Measurements from ENCODE around the gene EFCAB12.

- TF ChIP-seq, protein P1, sequence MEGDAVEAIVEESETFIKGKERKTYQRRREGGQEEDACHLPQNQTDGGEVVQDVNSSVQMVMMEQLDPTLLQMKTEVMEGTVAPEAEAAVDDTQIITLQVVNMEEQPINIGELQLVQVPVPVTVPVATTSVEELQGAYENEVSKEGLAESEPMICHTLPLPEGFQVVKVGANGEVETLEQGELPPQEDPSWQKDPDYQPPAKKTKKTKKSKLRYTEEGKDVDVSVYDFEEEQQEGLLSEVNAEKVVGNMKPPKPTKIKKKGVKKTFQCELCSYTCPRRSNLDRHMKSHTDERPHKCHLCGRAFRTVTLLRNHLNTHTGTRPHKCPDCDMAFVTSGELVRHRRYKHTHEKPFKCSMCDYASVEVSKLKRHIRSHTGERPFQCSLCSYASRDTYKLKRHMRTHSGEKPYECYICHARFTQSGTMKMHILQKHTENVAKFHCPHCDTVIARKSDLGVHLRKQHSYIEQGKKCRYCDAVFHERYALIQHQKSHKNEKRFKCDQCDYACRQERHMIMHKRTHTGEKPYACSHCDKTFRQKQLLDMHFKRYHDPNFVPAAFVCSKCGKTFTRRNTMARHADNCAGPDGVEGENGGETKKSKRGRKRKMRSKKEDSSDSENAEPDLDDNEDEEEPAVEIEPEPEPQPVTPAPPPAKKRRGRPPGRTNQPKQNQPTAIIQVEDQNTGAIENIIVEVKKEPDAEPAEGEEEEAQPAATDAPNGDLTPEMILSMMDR (IDR thresholded peaks at IDR 0.05; ENCODE audit: insufficient read depth, low read depth, low read length): no peak
- TF ChIP-seq EZH2 (IDR thresholded peaks at IDR 0.05; ENCODE audit: insufficient read depth, low read length): no peak
Observed at GRCh38 chr3:129412542-129413198, 15.8 kb downstream of the EFCAB12 start.

All from astrocyte (in vitro differentiated cells and primary cell).